ENCODE results near the gene KLF15.

KLF15 gene

GRCh38 chr3:126305427-126305826 is 51.8 kb downstream of the KLF15 start:
- H3K4me3 ChIP-seq (ENCODE audit: low read depth, low read length), result no peak overlapping the region
- no peak for TF ChIP-seq CTCF (IDR thresholded peaks at IDR 0.05; ENCODE audit: borderline replicate concordance, insufficient read depth, low read depth, low read length)

GRCh38 chr3:126304704-126305103 is 52.5 kb downstream of the KLF15 start:
- TF ChIP-seq CTCF (IDR thresholded peaks at IDR 0.05; ENCODE audit: borderline replicate concordance, insufficient read depth, low read depth, low read length), result no peak
- H3K4me3 ChIP-seq (ENCODE audit: low read depth, low read length), result no peak overlapping the region

- no peak overlapping the region for H3K4me3 ChIP-seq (ENCODE audit: low read depth, low read length)
- no peak for TF ChIP-seq CTCF (IDR thresholded peaks at IDR 0.05; ENCODE audit: borderline replicate concordance, insufficient read depth, low read depth, low read length)
These were observed 52.9 kb downstream of the KLF15 start for GRCh38 chr3:126304291-126304690.

- no peak overlapping the region for H3K4me3 ChIP-seq (ENCODE audit: low read depth, low read length)
- no peak for TF ChIP-seq CTCF (IDR thresholded peaks at IDR 0.05; ENCODE audit: borderline replicate concordance, insufficient read depth, low read depth, low read length)
These were observed 53.9 kb downstream of the KLF15 start for GRCh38 chr3:126303272-126303671.

- no peak overlapping the region for H3K4me3 ChIP-seq (ENCODE audit: low read depth, low read length)
- TF ChIP-seq CTCF (IDR thresholded peaks at IDR 0.05; ENCODE audit: borderline replicate concordance, insufficient read depth, low read depth, low read length), result no peak
These were observed 56.3 kb downstream of the KLF15 start for GRCh38 chr3:126300761-126301481.

GRCh38 chr3:126300001-126300760 is 57.0 kb downstream of the KLF15 start:
- no peak for TF ChIP-seq CTCF (IDR thresholded peaks at IDR 0.05; ENCODE audit: borderline replicate concordance, insufficient read depth, low read depth, low read length)
- no peak overlapping the region for H3K4me3 ChIP-seq (ENCODE audit: low read depth, low read length)

All from GM12875 (cell line).